ENCODE results near the gene CD4. TPM values are rescaled to one million over a fixed set of nuclear protein-coding genes. Genes with fewer than 3 reads are reported as not detected.
A peak's percentile ranks its signal among the peaks of the same experiment; 100 is the strongest.

The CD4 gene
- total and polyA plus RNA-seq, 4 donors, result 15.9 to 44.8 (median 32.0) TPM

GRCh38 chr12:6820166-6820565 lies 30.8 kb downstream of the CD4 start:
- TF ChIP-seq ATF3 (IDR thresholded peaks at IDR 0.05) (no peak), ZBTB33 (IDR thresholded peaks at IDR 0.05) (no peak)
- H3K4me3 ChIP-seq (ENCODE audit: low read depth in 1 of 3, low read length in 3 of 3), result peak overlapping the region in 2 of 3 donors; percentile 4 to 40
- H3K27ac ChIP-seq (ENCODE audit: low read depth in 1 of 2, low read length in 2 of 2), result peak overlapping the region; percentile 40 to 72
- peaks cover 0 to 38% (median 29%) of the 10 kb centered on the region in 4 donors for H3K4me1 ChIP-seq (ENCODE audit: control insufficient read depth in 4 of 4, insufficient read depth in 4 of 4, low read length in 3 of 4)
- no peaks in the 10 kb centered on the region for H3K9me3 ChIP-seq (ENCODE audit: control insufficient read depth in 4 of 4, low read length in 3 of 4)
- no peaks in the 10 kb centered on the region for H3K27me3 ChIP-seq (ENCODE audit: control insufficient read depth in 4 of 4, insufficient read depth in 4 of 4, low read length in 3 of 4)
- 51% methylated on average over 5 of the region's 5 CpGs for WGBS
- no peak for DNase-seq (ENCODE audit: low spot score)
- no peaks in the 10 kb centered on the region for H3K36me3 ChIP-seq (ENCODE audit: control insufficient read depth in 4 of 4, insufficient read depth in 3 of 4, low read depth in 1 of 4, low read length in 3 of 4)
- H3K9ac ChIP-seq (ENCODE audit: low read depth in 1 of 2, low read length in 2 of 2), result peak overlapping the region in 1 of 2 donors; percentile 23

- H3K4me3 ChIP-seq (ENCODE audit: low read depth in 1 of 3, low read length in 3 of 3), result peak within 1 kb of the TSS in 2 of 3 donors; percentile 38 to 44
- no peaks in the 10 kb centered on the region for H3K27me3 ChIP-seq (ENCODE audit: control insufficient read depth in 4 of 4, insufficient read depth in 4 of 4, low read length in 3 of 4)
- peaks cover 0 to 41% (median 29%) of the 10 kb centered on the region in 4 donors for H3K4me1 ChIP-seq (ENCODE audit: control insufficient read depth in 4 of 4, insufficient read depth in 4 of 4, low read length in 3 of 4)
- 5% methylated on average over 28 of the region's 28 CpGs for WGBS
- peak within 1 kb of the TSS in 1 of 2 donors; percentile 72 for H3K27ac ChIP-seq (ENCODE audit: low read depth in 1 of 2, low read length in 2 of 2)
- no peaks in the 10 kb centered on the region for H3K9me3 ChIP-seq (ENCODE audit: control insufficient read depth in 4 of 4, low read length in 3 of 4)
- peak; percentile 49 for DNase-seq (ENCODE audit: low spot score)
- no peaks in the 10 kb centered on the region for H3K36me3 ChIP-seq (ENCODE audit: control insufficient read depth in 4 of 4, insufficient read depth in 3 of 4, low read depth in 1 of 4, low read length in 3 of 4)
- H3K9ac ChIP-seq (ENCODE audit: low read depth in 1 of 2, low read length in 2 of 2), result no peak within 1 kb of the TSS
- TF ChIP-seq RAD21 (IDR thresholded peaks at IDR 0.05), result no peak
- no peak for TF ChIP-seq TAF1 (conservative IDR thresholded peaks at IDR 0.05)
- no peak for TF ChIP-seq YY1 (IDR thresholded peaks at IDR 0.05)
- no peak for TF ChIP-seq GABPA (IDR thresholded peaks at IDR 0.05 in 1 of 2, conservative IDR thresholded peaks at IDR 0.05 in 1 of 2)
- no peak for TF ChIP-seq NR2F2 (IDR thresholded peaks at IDR 0.05)
- no peak for TF ChIP-seq SP1 (IDR thresholded peaks at IDR 0.05)
- no peak for TF ChIP-seq EGR1 (IDR thresholded peaks at IDR 0.05; ENCODE audit: low read depth in 2 of 2)
- no peak for TF ChIP-seq ATF3 (IDR thresholded peaks at IDR 0.05)
- no peak for TF ChIP-seq JUND (IDR thresholded peaks at IDR 0.05)
- no peak for TF ChIP-seq HNF4G (IDR thresholded peaks at IDR 0.05)
- TF ChIP-seq HNF4A (conservative IDR thresholded peaks at IDR 0.05), result no peak
- no peak for TF ChIP-seq FOXA2 (IDR thresholded peaks at IDR 0.05)
- no peak for TF ChIP-seq RXRA (IDR thresholded peaks at IDR 0.05)
These were observed 32.5 kb downstream of the CD4 start, which contains the start of gene GPR162 for GRCh38 chr12:6821591-6822425. TSS of gene GPR162 (plus strand) at chr12:6821821. CDS start at chr12:6823899, 2,078 bp downstream.

GRCh38 chr12:6822426-6823135 lies 33.3 kb downstream of the CD4 start:
- no peaks in the 10 kb centered on the region for H3K27me3 ChIP-seq (ENCODE audit: control insufficient read depth in 4 of 4, insufficient read depth in 4 of 4, low read length in 3 of 4)

More at GRCh38 chr12:6822426-6823135, 33.3 kb downstream of the CD4 start:
- TF ChIP-seq HNF4A (conservative IDR thresholded peaks at IDR 0.05), result no peak
- TF ChIP-seq RAD21 (IDR thresholded peaks at IDR 0.05), result no peak
- TF ChIP-seq REST (IDR thresholded peaks at IDR 0.05), result no peak
- TF ChIP-seq EGR1 (IDR thresholded peaks at IDR 0.05; ENCODE audit: low read depth in 2 of 2), result no peak
- TF ChIP-seq GABPA (IDR thresholded peaks at IDR 0.05 in 1 of 2, conservative IDR thresholded peaks at IDR 0.05 in 1 of 2), result no peak
- TF ChIP-seq SP1 (IDR thresholded peaks at IDR 0.05), result no peak
- no peak for TF ChIP-seq CTCF (IDR thresholded peaks at IDR 0.05; ENCODE audit: low read depth, low read length, missing input control)
- no peak for TF ChIP-seq FOXA2 (IDR thresholded peaks at IDR 0.05)
- TF ChIP-seq ATF3 (IDR thresholded peaks at IDR 0.05), result no peak
- H3K4me3 ChIP-seq (ENCODE audit: low read depth in 1 of 3, low read length in 3 of 3), result no peak overlapping the region
- 82% methylated on average over 7 of the region's 7 CpGs for WGBS
- H3K27ac ChIP-seq (ENCODE audit: low read depth in 1 of 2, low read length in 2 of 2), result no peak overlapping the region
- H3K9ac ChIP-seq (ENCODE audit: low read depth in 1 of 2, low read length in 2 of 2), result no peak overlapping the region
- DNase-seq (ENCODE audit: low spot score), result no peak
- no peaks in the 10 kb centered on the region for H3K36me3 ChIP-seq (ENCODE audit: control insufficient read depth in 4 of 4, insufficient read depth in 3 of 4, low read depth in 1 of 4, low read length in 3 of 4)
- peaks cover 0 to 43% (median 31%) of the 10 kb centered on the region in 4 donors for H3K4me1 ChIP-seq (ENCODE audit: control insufficient read depth in 4 of 4, insufficient read depth in 4 of 4, low read length in 3 of 4)
- H3K9me3 ChIP-seq (ENCODE audit: control insufficient read depth in 4 of 4, low read length in 3 of 4), result no peaks in the 10 kb centered on the region

Data from liver (tissue), 9 donors.